Activated CD8-positive, alpha-beta memory T cell treated with anti-CD3 and anti-CD28 coated beads, Interleukin-2, amount 50 U/mL, for 24 hours (primary cell): ENCODE results near the gene MOXD1.
"Not testable (repeated sequence)": the region's sequence is repeated elsewhere in the genome, so short reads cannot be mapped to it uniquely, and the experiment has no call there.

Source experiments
- DNase-seq: peaks from one replicate; pipeline ENCODE4 v3.0.0-alpha.2; 2020; ENCODE audit errors: extremely low read depth

MOXD1 gene

GRCh38 chr6:132354517-132355167, 46.6 kb downstream of the MOXD1 start:
- DNase-seq, result no peak

GRCh38 chr6:132351986-132352385, 49.3 kb downstream of the MOXD1 start:
- DNase-seq, result not testable (repeated sequence)

GRCh38 chr6:132348231-132348630, 53.0 kb downstream of the MOXD1 start:
- DNase-seq, result no peak

- DNase-seq, result no peak
Measured at GRCh38 chr6:132344811-132345210, 56.5 kb downstream of the MOXD1 start.

GRCh38 chr6:132341646-132342045, 59.6 kb downstream of the MOXD1 start:
- DNase-seq, result no peak

GRCh38 chr6:132334521-132334885, 66.8 kb downstream of the MOXD1 start:
- no peak for DNase-seq

GRCh38 chr6:132333639-132334520, 67.4 kb downstream of the MOXD1 start:
- DNase-seq, result no peak

GRCh38 chr6:132330759-132331158, 70.5 kb downstream of the MOXD1 start:
- no peak for DNase-seq

GRCh38 chr6:132322398-132322797, 78.9 kb downstream of the MOXD1 start:
- no peak for DNase-seq

- no peak for DNase-seq
Measured at GRCh38 chr6:132320007-132320406, 81.3 kb downstream of the MOXD1 start.

- no peak for DNase-seq
Measured at GRCh38 chr6:132316970-132317369, 84.3 kb downstream of the MOXD1 start.

GRCh38 chr6:132314432-132314831, 86.8 kb downstream of the MOXD1 start:
- no peak for DNase-seq

- DNase-seq, result no peak
Measured at GRCh38 chr6:132310921-132311320, 90.4 kb downstream of the MOXD1 start.

GRCh38 chr6:132310151-132310550, 91.1 kb downstream of the MOXD1 start:
- not testable (repeated sequence) for DNase-seq

GRCh38 chr6:132304891-132305305, 96.4 kb downstream of the MOXD1 start:
- no peak for DNase-seq

GRCh38 chr6:132300323-132300949, 100.8 kb downstream of the MOXD1 start:
- no peak for DNase-seq

GRCh38 chr6:132298344-132298949, 102.8 kb downstream of the MOXD1 start:
- DNase-seq, result no peak

- DNase-seq, result no peak
Measured at GRCh38 chr6:132289756-132290155, 111.5 kb downstream of the MOXD1 start.

- no peak for DNase-seq
Measured at GRCh38 chr6:132287101-132287500, 114.2 kb downstream of the MOXD1 start.

GRCh38 chr6:132286298-132287019, 114.8 kb downstream of the MOXD1 start:
- DNase-seq, result no peak

- no peak for DNase-seq
Measured at GRCh38 chr6:132285004-132285780, 116.1 kb downstream of the MOXD1 start.
